ENCODE measurements around the gene RAB44. TPM values are rescaled to one million over a fixed set of nuclear protein-coding genes. Genes with fewer than 3 reads are reported as not detected.

Gene RAB44
- total and polyA plus RNA-seq, 2 donors (not counting 1 experiment from before 2014, with no cell fraction given) = 0.15 to 0.16 TPM

DNA sequence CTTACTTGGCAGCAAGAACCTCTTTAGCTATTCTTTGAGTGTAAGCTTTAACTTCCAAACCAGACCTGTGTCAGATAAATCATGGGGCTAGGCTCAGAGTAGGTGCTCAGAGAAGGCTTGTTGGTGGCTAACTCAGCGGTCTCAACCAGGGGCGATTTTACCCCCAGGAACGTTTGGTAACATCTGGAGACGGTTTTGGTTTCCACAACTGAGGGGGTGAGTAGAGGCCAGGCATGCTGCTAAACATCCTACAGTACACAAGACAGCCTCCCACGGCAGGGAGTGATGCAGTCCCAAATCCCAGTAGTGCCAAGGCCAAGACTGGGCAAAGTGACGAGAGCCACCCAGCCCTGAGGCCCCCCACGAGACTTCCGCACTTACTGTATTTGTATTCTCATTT is 59.2 kb downstream of the RAB44 start:
- peak overlapping the region; percentile 86 for H3K4me3 Mint-ChIP-seq
- Histone ChIP-seq H3K27me3 (replicated peaks in 1 of 4; ENCODE audit: control extremely low read depth in 1 of 4, control insufficient read depth in 3 of 4, insufficient read depth in 4 of 4, low read length in 3 of 4) (no peaks in the 10 kb centered on the region), H3K27ac (ENCODE audit: low read length in 2 of 2) (peak overlapping the region; percentile 91 to 95), H3K9ac (ENCODE audit: low read length) (peak overlapping the region; percentile 79), H4K20me1 (ENCODE audit: control insufficient read depth, insufficient read depth, low read length, poor library complexity, severe bottlenecking) (no peaks in the 10 kb centered on the region), H3K4me1 (ENCODE audit: control insufficient read depth in 2 of 2, insufficient read depth in 2 of 2, low read length in 2 of 2) (peaks cover 73 to 86% of the 10 kb centered on the region in 2 donors), H3K36me3 (replicated peaks in 1 of 2; ENCODE audit: control extremely low read depth in 1 of 2, control insufficient read depth in 1 of 2, extremely low read depth in 1 of 2, insufficient read depth in 2 of 2, low read length in 1 of 2) (peaks cover 0 to 35% of the 10 kb centered on the region in 2 experiments), H3K79me2 (ENCODE audit: control insufficient read depth, insufficient read depth, low read length) (peaks cover 27% of the 10 kb centered on the region), H2AFZ (ENCODE audit: insufficient read depth, low read depth, low read length, poor library complexity, severe bottlenecking) (peak overlapping the region; percentile 23), H3K4me3 (ENCODE audit: control extremely low read depth in 1 of 5, extremely low read depth in 1 of 5, insufficient read depth in 1 of 5, low read depth in 2 of 5, low read length in 4 of 5) (peak overlapping the region; percentile 30 to 91 (median 54)), H3K9me3 (ENCODE audit: control extremely low read depth in 1 of 3, control insufficient read depth in 2 of 3, insufficient read depth in 1 of 3, low read length in 2 of 3) (peaks cover 0 to 3% (median 0%) of the 10 kb centered on the region in 3 donors), H3K4me2 (replicated peaks; ENCODE audit: low read depth, low read length, poor library complexity, severe bottlenecking) (peak overlapping the region; percentile 89)
- H3K9me3 Mint-ChIP-seq (ENCODE audit: insufficient read depth) = no peaks in the 10 kb centered on the region
- ChIA-PET POLR2A (interaction anchor here (1.1 to 1.2 kb wide), 2 partner anchors 13 to 74 kb away, joined by 3 to 5 read pairs; no protein-coding TSS in a partner anchor), CTCF (interaction anchor here (0.7 to 9.5 kb wide), 7 partner anchors 9 to 261 kb away, joined by 3 to 215 read pairs (median 4); partner anchors contain the start of gene CDKN1A)
- ATAC-seq (ENCODE audit: low read depth) (no peak), DNase-seq (peak; percentile 55)
- intact Hi-C loops (cut with micrococcal nuclease) = loop anchor here (5.0 kb wide), 2 partner anchors 209 to 251 kb away; partner anchors contain the start of genes FGD2 and STK38
- H3K27ac Mint-ChIP-seq = peak overlapping the region; percentile 85
- TF ChIP-seq EZH2 (IDR thresholded peaks at IDR 0.05; ENCODE audit: borderline replicate concordance, insufficient read depth, low read depth, low read length, poor library complexity, severe bottlenecking) = no peak
- TF ChIP-seq CTCF (IDR thresholded peaks at IDR 0.05) = no peak
- H3K4me1 Mint-ChIP-seq = peaks cover 80% of the 10 kb centered on the region
- 80% methylated on average over 1 of the region's 8 CpGs for WGBS (ENCODE audit: insufficient coverage)
- no peaks in the 10 kb centered on the region for H3K27me3 Mint-ChIP-seq

DNA sequence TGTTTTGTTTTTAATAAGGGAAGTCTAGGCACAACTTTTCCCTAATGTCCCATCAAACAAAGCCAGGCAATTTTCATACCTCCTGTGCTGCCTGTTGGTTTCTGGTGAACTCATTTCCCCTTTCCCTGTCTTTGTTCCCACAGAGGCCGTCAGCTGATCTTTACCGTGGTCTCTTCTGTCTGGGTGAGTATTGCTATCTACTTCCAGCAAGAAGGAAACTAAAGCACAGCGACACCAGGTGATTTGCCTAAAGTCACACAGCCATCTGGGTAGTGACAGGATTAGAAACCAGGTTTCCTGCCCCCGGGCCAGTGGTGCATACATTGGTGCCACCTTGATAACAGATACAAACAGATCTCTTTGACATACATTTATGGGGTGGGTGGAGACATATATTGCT is 59.6 kb downstream of the RAB44 start:
- Histone ChIP-seq H3K79me2 (ENCODE audit: control insufficient read depth, insufficient read depth, low read length) (peaks cover 22% of the 10 kb centered on the region), H3K27ac (ENCODE audit: low read length in 2 of 2) (peak overlapping the region; percentile 91 to 95), H3K36me3 (replicated peaks in 1 of 2; ENCODE audit: control extremely low read depth in 1 of 2, control insufficient read depth in 1 of 2, extremely low read depth in 1 of 2, insufficient read depth in 2 of 2, low read length in 1 of 2) (peaks cover 0 to 31% of the 10 kb centered on the region in 2 experiments), H3K4me3 (ENCODE audit: control extremely low read depth in 1 of 5, extremely low read depth in 1 of 5, insufficient read depth in 1 of 5, low read depth in 2 of 5, low read length in 4 of 5) (peak overlapping the region; percentile 30 to 91 (median 54)), H3K27me3 (replicated peaks in 1 of 4; ENCODE audit: control extremely low read depth in 1 of 4, control insufficient read depth in 3 of 4, insufficient read depth in 4 of 4, low read length in 3 of 4) (no peaks in the 10 kb centered on the region), H3K4me1 (ENCODE audit: control insufficient read depth in 2 of 2, insufficient read depth in 2 of 2, low read length in 2 of 2) (peaks cover 68 to 82% of the 10 kb centered on the region in 2 donors), H3K4me2 (replicated peaks; ENCODE audit: low read depth, low read length, poor library complexity, severe bottlenecking) (peak overlapping the region; percentile 89), H2AFZ (ENCODE audit: insufficient read depth, low read depth, low read length, poor library complexity, severe bottlenecking) (no peak overlapping the region), H4K20me1 (ENCODE audit: control insufficient read depth, insufficient read depth, low read length, poor library complexity, severe bottlenecking) (no peaks in the 10 kb centered on the region), H3K9me3 (ENCODE audit: control extremely low read depth in 1 of 3, control insufficient read depth in 2 of 3, insufficient read depth in 1 of 3, low read length in 2 of 3) (peaks cover 0 to 3% (median 0%) of the 10 kb centered on the region in 3 donors), H3K9ac (ENCODE audit: low read length) (peak overlapping the region; percentile 79)
- no CpG with 5 or more reads among the region's 4 CpGs for WGBS (ENCODE audit: insufficient coverage)
- H3K4me3 Mint-ChIP-seq = peak overlapping the region; percentile 86
- POLR2A ChIA-PET = interaction anchor here (1.1 to 1.2 kb wide), 2 partner anchors 13 to 74 kb away, joined by 3 to 5 read pairs; no protein-coding TSS in a partner anchor
- DNase-seq (peak; percentile 80), ATAC-seq (ENCODE audit: low read depth) (peak; percentile 14)
- intact Hi-C loops (cut with micrococcal nuclease) = loop anchor here (5.0 kb wide), 2 partner anchors 210 to 250 kb away; partner anchors contain the start of genes FGD2 and STK38
- CTCF ChIA-PET = interaction anchor here (0.8 to 9.5 kb wide), 9 partner anchors 9 to 316 kb away, joined by 3 to 215 read pairs (median 21); partner anchors contain the start of genes CDKN1A and PPIL1
- peaks cover 76% of the 10 kb centered on the region for H3K4me1 Mint-ChIP-seq
- TF ChIP-seq CTCF (IDR thresholded peaks at IDR 0.05) (no peak), EZH2 (IDR thresholded peaks at IDR 0.05; ENCODE audit: borderline replicate concordance, insufficient read depth, low read depth, low read length, poor library complexity, severe bottlenecking) (no peak)
- H3K9me3 Mint-ChIP-seq (ENCODE audit: insufficient read depth) = no peaks in the 10 kb centered on the region
- H3K27ac Mint-ChIP-seq = peak overlapping the region; percentile 85
- H3K27me3 Mint-ChIP-seq = no peaks in the 10 kb centered on the region
